Measurements from ENCODE around the gene BANK1.

GRCh38 chr4:101790521-101791181 lies at the start of gene BANK1:
- TF ChIP-seq E2F4 (IDR thresholded peaks at IDR 0.05; ENCODE audit: low read depth, low read length) (no peak), ZNF207 (IDR thresholded peaks at IDR 0.05; ENCODE audit: borderline replicate concordance) (no peak), TAF1 (IDR thresholded peaks at IDR 0.05; ENCODE audit: borderline replicate concordance, low read depth, low read length) (no peak), DPF2 (IDR thresholded peaks at IDR 0.05) (peak; percentile 99), YY1 (IDR thresholded peaks at IDR 0.05; ENCODE audit: low read depth, low read length) (0 out of 2 replicates have a peak, but pooled peaks have one; percentile 12), POLR2A (IDR thresholded peaks at IDR 0.05; ENCODE audit: low read depth, low read length) (no peak), REST (IDR thresholded peaks at IDR 0.05; ENCODE audit: low read depth, low read length) (no peak), CTCF (IDR thresholded peaks at IDR 0.05 in 2 of 3, conservative IDR thresholded peaks at IDR 0.05 in 1 of 3; ENCODE audit: control insufficient read depth in 2 of 3, extremely low read depth in 1 of 3, insufficient read depth in 1 of 3, low read depth in 3 of 3, low read length in 3 of 3) (0 out of 6 replicates have a peak, but pooled peaks of 1 of the 3 experiments have one; percentile 0), NFYB (IDR thresholded peaks at IDR 0.05; ENCODE audit: insufficient read depth, low read depth, low read length) (no peak), FOXK2 (IDR thresholded peaks at IDR 0.05) (no peak), ESRRA (IDR thresholded peaks at IDR 0.05; ENCODE audit: low read length) (no peak), FOS (IDR thresholded peaks at IDR 0.05; ENCODE audit: borderline replicate concordance, extremely low read depth, insufficient read length) (no peak), SKIL (IDR thresholded peaks at IDR 0.05; ENCODE audit: low read depth, poor library complexity, severe bottlenecking) (peak; percentile 50), E2F8 (IDR thresholded peaks at IDR 0.05; ENCODE audit: low read depth, partially characterized antibody) (no peak)

All from GM12878 (cell line).